T47D (cell line): ENCODE data around the gene BRMS1L.

Experiments used
- DNase-seq, 2 experiments: peaks; one replicate each; pipeline versions ENCODE4 v3.0.0 to v3.0.0-alpha.2; 2011 to 2012; ENCODE audit warnings: low read depth in 1 of 2, low spot score in 1 of 2
- JUND ChIP-seq: IDR thresholded peaks from 2 replicates; pipeline ENCODE4 v1.6.1; 2012; ENCODE audit warnings: low read depth
- in situ Hi-C: cut with HindIII; loops from 2 replicates; pipeline ENCODE4 v1.10.0; 2016; ENCODE audit warnings: low sequenced_read_pairs, low pct_unique_long_range_greater_than_20kb

BRMS1L gene

DNA sequence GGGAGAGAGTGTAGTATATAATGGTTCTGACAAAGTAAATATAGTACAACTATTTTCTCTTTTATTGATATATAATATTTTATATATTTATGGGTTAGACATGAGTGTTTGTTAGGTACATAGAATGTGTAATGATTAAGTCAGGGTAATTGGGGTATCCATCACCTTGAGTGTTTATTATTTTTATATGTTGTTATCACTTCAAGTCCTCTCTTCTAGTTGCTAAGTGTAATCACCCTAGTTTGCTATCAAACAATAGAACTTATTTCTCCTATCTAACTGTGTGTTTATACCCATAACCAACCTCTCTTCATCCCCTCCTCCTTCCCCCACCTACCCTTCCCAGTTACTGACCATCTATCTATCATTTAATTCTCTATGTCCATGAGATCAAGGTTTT is 64.2 kb downstream of the BRMS1L start:
- in situ Hi-C loops, result no loop called here
- DNase-seq, result no peak
- TF ChIP-seq JUND, result no peak

DNA sequence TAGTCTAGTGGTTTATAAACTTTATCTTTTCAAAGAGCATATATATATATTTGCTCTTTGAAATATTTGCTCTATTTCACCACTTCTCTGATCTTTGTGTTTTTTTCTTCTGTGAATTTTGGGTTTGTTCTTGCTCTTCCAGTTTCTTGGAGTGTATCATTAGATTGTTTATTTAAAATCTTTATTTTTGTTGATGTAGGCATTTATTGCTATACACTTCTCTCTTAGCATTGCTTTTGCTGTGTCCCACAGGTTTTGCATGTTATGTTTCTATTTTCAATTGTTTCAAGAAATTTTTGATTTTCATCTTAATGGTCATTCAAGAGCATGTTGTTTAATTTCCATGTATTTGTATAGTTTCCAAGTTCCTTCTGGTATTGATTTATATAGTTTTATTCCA is 69.1 kb downstream of the BRMS1L start:
- no peak for TF ChIP-seq JUND
- in situ Hi-C loops, result no loop called here

DNA sequence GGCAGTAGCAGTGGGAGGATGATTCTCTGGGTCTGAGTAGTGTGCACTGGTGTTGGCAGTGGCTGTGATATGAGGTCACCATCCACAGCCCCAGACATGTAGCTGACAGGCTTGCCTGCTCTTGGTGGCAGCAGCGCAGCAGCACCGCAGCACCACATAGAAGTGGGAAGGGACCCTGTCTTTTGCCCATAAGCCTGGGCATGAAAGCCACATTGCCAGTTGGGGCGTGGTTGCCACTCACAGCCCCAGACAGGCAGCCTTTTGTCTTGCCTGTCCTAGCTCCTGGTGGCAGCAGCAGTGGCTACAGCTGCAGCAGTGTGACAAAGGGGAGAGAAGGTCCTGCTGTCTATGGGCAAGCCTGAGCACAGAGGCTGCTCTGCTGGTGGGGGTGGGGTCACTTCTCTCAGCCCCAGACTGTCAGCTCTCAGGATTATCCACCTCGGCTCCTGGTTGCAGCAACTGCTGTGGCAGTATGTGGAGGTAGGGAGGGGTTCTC is 71.5 kb downstream of the BRMS1L start:
- DNase-seq, result peak in 1 of 2 experiments; percentile 12
- in situ Hi-C loops, result no loop called here
- TF ChIP-seq JUND, result no peak

More for the DNA sequence above, 69.1 kb downstream of the BRMS1L start:
- no peak for DNase-seq

DNA sequence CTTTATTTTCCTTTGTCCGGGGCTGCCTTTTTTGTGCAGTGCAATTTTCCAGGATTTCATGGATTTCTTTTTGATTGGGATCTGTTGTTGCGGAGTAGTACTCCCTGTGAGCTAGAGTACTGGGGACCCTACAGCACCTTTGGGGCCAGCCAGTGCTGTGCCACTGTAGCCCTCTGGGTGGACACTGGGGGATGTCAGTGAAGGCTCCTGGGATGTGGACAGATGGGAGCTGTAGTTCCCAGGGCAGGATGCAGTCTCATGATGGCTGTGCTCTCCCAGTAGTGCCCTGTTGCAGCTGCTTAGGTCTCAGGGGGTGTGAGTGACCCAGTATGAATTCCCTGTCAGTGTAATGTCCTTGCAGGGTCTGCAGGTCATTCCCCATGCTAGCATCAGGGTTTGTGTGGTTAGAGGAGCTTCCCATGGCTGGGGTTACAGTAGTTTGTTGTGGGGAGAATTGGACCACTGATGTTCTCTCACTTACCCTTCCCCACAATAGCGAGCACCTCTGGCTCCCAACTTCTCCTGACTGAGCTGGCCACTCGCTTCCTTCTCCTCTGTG is 72.2 kb downstream of the BRMS1L start:
- in situ Hi-C loops, result no loop called here
- DNase-seq, result no peak
- TF ChIP-seq JUND, result no peak

DNA sequence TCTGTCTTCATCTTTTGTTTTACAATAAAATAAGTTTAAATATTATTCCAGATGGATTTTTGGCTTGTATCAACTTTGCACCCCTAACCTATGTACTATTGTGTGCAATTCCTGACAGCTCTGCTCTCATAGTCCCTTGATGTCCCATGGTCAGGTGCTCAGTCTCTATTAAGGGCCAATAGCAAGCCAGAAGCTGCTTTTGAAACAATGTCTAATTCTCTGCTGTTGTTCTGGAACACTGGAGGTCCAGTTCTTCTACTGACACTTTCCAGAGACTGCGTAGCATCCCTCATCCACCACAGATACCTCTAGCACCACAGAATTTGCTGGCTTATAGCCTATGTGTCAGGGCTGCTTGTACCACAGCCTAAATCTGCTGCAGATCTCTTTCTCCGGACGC is 74.6 kb downstream of the BRMS1L start:
- DNase-seq, result no peak
- no peak for TF ChIP-seq JUND
- in situ Hi-C loops, result no loop called here

DNA sequence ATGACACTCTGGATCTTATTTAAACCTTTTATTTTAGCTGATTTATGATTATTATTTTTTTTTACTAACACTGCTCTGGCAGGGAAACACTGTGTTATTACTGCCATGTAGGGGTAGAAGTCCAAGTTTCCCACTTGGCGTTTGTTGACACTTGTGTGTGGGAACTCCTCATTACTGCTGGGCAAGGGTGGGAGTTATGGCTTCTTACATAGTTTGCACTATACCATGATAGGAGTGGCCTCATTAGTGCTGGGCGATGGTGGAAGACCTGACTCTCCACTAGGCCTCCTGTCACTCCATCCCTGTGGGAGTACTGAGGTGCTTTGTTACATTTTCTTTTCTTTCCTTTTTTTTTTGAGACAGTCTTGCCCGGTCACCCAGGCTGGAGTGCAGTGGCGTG is 83.5 kb downstream of the BRMS1L start:
- no peak for DNase-seq
- no peak for TF ChIP-seq JUND
- in situ Hi-C loops, result no loop called here

DNA sequence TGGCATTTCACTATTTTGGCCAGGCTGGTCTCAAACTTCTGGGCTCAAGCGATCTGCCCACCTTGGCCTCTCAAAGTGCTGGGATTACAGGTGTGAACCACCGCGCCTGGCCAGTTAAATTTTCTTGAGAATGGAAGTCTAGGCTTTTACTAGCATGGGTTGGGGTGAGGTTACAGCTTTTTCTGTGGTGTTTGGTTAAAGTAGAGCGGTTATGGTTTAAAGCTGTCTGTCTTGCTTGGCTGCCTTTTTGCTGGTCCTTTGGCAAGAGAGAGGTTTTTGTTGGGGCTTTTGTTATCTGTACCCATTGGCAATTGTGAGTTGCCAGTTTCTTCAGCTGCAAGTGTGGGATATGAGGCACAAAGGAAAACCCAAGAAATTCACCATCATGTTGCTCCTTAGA is 84.1 kb downstream of the BRMS1L start:
- TF ChIP-seq JUND, result no peak
- in situ Hi-C loops, result no loop called here
- no peak for DNase-seq

DNA sequence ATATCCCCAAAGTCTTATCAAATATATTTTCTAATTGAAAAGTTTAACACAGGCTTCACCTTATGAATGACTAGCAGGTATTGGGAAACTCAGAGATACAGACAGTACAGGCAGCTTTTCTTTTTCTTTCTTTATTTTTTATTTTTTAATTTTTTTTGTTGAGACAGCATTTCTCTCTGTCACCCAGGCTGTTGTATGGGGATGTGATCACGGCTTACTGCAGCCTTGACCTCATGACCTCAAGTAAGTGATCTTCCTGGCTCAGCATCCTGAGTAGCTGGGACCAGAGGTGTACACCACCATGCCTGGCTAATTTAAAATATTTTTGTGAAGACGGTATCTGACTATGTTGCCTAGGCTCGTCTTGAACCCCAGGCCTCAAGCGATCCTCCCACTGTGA is 85.0 kb downstream of the BRMS1L start:
- no peak for DNase-seq
- no peak for TF ChIP-seq JUND
- in situ Hi-C loops, result no loop called here

DNA sequence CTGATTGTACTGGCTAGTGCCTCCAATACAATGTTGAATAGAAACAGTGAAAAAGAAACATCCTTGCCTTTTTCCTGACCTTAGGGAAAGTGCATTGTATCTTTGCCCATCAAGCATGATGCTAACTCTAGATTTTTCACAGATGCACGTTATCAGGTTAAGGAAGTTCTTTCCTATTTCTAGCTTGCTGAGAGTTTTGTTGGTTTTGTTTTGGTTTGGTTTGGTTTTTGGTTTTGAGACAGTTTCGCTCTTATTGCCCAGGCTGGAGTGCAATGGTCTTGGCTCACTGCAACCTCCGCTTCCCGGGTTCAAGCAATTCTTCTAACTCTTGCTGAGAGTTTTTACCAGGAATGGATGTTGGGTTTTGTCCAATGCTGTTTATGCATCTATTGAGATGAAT is 89.0 kb downstream of the BRMS1L start:
- TF ChIP-seq JUND, result no peak
- in situ Hi-C loops, result no loop called here

DNA sequence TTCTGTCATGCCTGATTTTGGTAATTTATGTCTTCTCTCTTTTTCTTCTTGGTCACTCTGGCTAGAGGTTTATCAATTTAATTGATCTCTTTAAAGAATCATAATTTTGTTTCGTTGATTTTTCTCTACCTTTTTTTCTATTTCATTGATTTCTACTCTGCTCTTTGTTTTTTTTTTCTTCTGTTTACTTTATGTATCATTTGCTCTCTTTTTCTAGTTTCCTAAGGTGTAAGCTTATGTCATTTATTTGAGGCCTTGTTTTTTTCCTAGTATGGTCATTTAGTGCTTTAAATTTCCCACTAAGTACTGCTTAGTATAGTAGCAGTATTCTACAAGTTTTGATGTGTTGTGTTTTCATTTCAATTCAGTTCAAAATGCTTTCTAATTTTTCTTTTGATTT is 89.6 kb downstream of the BRMS1L start:
- DNase-seq, result no peak
- TF ChIP-seq JUND, result no peak
- in situ Hi-C loops, result no loop called here

More for the DNA sequence above, 89.0 kb downstream of the BRMS1L start:
- DNase-seq, result no peak
